ENCODE results near the gene PFKFB3.

GRCh38 chr10:6180480-6181110 is 22.1 kb upstream of the PFKFB3 start:
- no peak for TF ChIP-seq CTCF (tag by site-specific recombination; IDR thresholded peaks at IDR 0.05)
- TF ChIP-seq ZNF837 (tag by site-specific recombination; IDR thresholded peaks at IDR 0.05), result no peak
- no peak for TF ChIP-seq ZNF48 (tag by site-specific recombination; IDR thresholded peaks at IDR 0.05)
- no peak for TF ChIP-seq ZNF211 (tag by site-specific recombination; IDR thresholded peaks at IDR 0.05; ENCODE audit: low read depth)
- no peak for TF ChIP-seq ZXDB (tag by site-specific recombination; IDR thresholded peaks at IDR 0.05)
- no peak for TF ChIP-seq ZIC2 (tag by site-specific recombination; IDR thresholded peaks at IDR 0.05)
- TF ChIP-seq ATF2 (tag by site-specific recombination; IDR thresholded peaks at IDR 0.05; ENCODE audit: low read depth), result no peak
